A549 treated with AZD9567 at 1 μM for 4 hours (cell line): ENCODE results near the gene CELF6. TPM values are rescaled to one million over a fixed set of nuclear protein-coding genes. Genes with fewer than 3 reads are reported as not detected.

Experiments used
- total RNA-seq: library from RNA; stranded (reverse); fragments of 200-300 nt; extraction: Qiagen RNA extraction; gene quantifications from 5 replicates; pipeline ENCODE4 v1.2.3, GENCODE V29; 2022; ENCODE audit not compliant: insufficient read depth

Gene CELF6
- total RNA-seq: 0.11 to 0.20 TPM (median 0.12 TPM) in 4 of 5 replicates, not detected in the other

GRCh38 chr15:72319985-72320671 is at the start of gene CELF6:
CELF6 (minus strand) TSS chr15:72320157; CDS start chr15:72319874, 283 bp downstream.

DNA sequence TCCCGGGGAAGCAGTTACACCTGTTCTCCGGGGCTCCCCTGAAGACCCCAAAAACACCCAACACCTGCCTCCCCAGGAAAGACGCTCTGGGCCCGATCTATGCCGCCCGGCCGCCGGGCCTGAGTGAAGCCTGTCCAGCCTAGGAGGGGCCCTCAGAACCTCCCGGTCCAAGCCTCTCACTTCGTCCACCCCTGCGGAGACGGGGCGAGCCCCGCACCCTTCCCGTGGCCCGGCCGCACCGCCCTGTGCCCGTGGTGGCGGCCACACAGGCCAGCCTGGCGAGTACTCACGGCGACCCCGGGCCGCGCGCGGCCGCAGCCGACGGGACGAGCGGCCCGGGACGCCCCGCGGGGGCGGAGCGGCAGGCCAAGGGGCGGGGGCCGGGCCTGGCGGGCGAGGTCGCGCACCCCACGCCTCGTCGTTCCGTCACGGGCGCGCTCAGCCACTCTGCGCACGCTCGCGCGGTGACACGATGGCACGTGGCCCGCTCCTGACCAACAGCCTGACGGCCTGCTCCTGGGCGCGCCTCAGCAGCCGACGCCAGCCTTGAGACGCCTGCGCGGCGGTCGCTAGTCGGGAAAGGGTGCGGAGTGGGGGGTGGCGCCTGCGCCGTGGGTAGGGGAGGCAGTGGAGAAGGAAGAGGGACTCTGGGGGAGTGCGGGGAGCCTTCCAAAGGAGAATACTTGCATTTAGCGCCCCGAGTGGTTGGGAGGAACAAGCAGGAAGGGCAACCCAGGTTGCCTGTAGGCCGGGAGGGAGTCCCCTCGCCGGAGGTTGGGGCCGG is 47.6 kb downstream of the CELF6 start, which contains the start of gene PARP6:
PARP6 (minus strand) TSS at position 342 of the 784 bp plus-strand sequence. CDS start 5,077 bp downstream, outside the sequence.

Other genes with a start within 250 kb of the CELF6 start
- 7.3 to 12.3 TPM (median 11.8 TPM) in 5 replicates for gene MYO9A, start 202.0 kb downstream of the CELF6 start, total RNA-seq
- 2.3 to 2.8 TPM (median 2.5 TPM) in 4 of 5 replicates, not detected in the other for gene SENP8, start 201.8 kb downstream of the CELF6 start, total RNA-seq
- 0.05 to 0.13 TPM in 2 of 5 replicates, not detected in the others for gene GRAMD2A, start 122.4 kb downstream of the CELF6 start, total RNA-seq
- 2,979 to 3,428 TPM (median 3,179 TPM) in 5 replicates for gene PKM, start 89.0 kb downstream of the CELF6 start, total RNA-seq
- 46.2 to 68.1 TPM (median 66.8 TPM) in 5 replicates for gene PARP6, start 47.6 kb downstream of the CELF6 start, total RNA-seq
- 127 to 158 TPM (median 150 TPM) in 5 replicates for gene HEXA, start 55.9 kb upstream of the CELF6 start, total RNA-seq
- gene TMEM202, start 78.1 kb upstream of the CELF6 start, total RNA-seq: not detected in 5 replicates
- 52.6 to 80.6 TPM (median 74.1 TPM) in 5 replicates for gene ARIH1, start 154.2 kb upstream of the CELF6 start, total RNA-seq